Activated gamma-delta T cell (primary cell): ENCODE results near the gene PSG4.
"Not testable (repeated sequence)": the region's sequence is repeated elsewhere in the genome, so short reads cannot be mapped to it uniquely, and the experiment has no call there.

Source experiments
- DNase-seq: peaks from one replicate; lab custom pipeline; 2025; lab: John Stamatoyannopoulos, UW

PSG4 gene

DNA sequence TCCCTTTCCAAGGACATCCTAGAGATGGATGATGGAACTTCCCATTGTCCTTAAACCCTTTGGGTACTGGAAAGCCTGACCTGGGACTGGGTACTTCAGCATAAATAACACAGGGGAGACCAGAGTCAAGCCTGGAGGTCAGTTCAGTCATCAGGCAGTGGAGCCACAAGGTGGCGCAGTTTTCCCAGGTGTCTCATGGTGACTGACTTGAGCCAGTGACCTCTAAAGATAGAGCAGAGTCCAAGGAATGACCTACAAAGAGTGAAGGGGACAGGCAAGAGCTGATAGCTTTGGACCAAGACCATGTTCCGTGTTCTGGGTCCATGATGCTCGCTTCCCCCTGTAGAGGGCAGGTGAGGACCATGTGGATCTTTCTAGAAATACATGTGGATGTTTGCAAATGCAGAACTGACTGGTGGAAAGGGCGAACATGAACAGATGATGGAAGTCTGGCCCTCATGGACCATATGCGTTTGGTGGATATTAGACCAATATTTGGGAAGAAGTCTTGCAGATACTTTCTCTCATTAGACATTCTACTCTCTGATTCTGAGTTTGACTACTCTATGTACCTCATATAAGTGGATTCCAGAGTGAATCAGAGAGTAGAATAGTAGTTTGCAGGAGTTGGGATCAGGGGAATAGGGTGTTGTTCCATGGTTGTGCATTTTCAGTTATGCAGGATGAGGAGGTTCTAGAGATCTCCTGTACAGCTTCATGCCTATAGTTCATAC, 6.6 kb downstream of the PSG4 start:
- DNase-seq: not testable (repeated sequence)

DNA sequence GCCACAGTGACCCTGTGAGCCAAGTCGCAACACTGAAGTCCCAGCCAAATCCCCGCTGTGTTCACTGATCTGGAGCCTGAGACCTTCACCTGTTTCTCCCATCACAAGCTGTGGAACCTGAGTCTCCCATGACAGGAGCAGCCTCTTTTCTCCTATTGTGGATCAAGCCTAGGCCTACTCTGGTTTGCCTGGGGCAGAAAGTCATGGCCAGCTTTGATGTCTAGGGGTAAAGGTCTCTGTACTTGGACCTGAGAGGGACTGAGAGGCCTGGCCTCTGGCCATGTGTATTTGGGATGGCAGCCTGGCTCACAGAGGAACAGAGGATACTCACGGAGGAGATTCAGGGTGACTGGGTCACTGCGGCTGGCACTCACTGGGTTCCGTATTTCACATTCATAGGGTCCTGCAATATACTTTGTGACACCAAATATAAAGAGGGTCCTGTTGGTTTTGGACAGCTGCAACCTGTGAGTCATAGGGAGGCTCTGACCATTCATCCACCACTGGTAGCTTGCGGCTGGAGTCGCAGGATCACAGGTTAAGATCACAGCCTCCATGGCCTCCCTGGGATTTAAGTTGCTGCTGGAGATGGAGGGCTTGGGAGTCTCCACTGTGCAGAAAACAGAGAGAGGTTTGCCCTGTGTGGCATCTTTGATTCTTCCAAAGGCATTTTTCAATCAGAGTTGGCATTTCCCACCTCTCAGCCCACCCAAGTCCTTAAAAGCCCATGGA, 7.6 kb downstream of the PSG4 start:
- DNase-seq: not testable (repeated sequence)

DNA sequence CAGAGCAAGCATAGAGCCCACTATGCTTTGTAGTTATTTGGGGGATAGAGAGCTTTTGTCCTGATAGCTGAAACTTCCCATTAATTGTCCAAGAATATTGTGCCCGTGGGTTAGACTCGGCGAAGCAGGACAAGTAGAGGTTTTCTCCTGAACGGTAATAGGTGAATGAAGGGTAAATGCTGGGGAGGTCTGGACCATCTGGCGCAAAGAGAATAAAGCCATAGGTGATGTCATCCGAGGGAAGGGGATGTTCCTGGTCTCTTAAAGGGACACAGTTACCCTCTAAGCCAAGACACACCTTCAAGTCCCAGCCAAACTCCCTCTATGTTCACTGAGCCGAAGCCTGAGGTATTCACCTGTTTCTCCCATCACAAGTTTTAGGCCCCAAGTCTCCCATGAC, 11.0 kb downstream of the PSG4 start:
- not testable (repeated sequence) for DNase-seq

DNA sequence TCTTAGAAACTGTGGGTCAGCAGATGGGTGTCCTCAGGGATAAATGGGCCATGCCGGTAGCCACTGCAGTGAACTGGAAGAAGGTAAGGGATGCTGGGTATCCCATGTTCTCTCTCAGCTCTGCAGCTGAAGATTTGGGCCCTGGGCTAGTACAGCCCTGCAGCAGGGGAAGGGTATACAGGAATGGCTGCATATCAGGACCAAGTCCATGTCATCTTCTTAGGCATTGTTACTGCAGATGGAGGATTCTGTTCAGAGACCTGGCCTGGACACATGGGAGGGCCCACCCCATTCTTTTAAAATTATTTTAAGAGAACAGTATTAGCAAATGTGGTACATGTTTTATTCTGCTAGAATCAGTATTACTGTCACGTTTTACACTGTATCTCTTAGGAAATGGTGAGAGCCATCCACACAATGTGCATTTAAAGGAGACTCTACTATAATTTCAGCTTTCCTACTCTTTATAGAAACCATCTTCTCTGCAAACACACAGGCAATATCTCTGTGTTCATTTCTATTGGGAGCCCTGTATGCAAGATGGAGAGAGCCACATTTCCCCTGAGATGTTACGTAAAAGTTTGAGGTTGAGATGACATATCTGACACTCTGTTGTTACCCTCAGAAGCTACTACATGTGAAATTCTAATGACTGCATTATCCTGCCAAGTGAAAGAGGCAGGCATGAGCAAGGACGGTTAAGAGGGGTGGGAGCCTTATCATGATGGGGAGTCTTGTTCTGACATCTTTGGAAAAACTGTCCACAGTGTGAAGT, 12.9 kb downstream of the PSG4 start:
- not testable (repeated sequence) for DNase-seq

DNA sequence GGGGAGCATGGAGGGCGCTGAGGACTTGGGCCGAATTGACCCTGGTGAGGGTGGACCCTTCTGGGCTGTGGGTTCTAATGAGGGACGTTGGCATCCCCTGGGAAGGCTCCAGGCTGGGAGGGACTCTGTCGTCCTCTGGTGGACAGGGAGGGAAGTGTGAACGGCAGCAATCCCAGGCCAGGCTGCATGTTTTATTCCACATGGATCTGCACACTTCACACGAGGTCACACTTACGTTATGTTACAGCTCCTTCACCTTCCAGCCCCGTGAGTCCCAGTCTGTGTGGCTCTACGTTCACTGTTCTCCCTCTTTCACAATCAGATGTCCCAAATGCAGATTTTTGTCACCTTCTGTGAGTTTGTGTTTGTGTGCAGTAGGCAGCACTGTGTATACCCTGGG, 17.3 kb downstream of the PSG4 start:
- DNase-seq: not testable (repeated sequence)

DNA sequence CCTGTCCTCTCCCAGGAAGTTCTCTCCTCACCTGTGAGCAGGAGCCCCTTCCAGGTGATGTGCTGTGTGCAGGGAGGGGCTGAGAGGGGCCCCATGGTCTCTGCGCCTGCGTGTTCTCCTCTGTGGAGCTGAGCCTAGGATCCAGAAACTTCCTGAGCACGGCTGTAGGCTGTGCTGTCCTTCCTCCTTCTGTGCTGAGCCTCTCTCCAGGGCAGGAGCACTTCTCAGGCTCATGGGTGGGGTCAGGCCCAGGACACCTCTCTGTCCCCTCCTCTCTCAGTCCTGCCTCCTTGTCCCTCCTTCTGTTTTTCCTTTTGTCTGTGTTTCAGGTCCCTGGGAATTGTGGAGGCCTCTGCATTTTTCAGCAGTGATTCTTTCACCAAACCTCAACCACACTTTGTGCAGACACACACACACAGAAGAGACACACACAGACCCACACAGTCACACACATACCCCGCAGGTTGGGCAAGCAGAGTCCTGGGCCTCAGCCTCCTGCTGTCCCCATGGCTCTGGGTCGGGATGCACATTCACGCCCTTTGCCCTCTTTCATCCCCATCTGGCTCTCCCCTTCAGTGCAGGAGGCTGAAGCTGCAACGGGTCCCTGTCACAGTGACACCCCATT, 19.0 kb downstream of the PSG4 start, which contains the start of gene PSG5:
Gene PSG5, minus strand, starts transcription at position 226 of the 625 bp plus-strand sequence. Its CDS starts 131 bp downstream, at position 95.
- DNase-seq: not testable (repeated sequence)

DNA sequence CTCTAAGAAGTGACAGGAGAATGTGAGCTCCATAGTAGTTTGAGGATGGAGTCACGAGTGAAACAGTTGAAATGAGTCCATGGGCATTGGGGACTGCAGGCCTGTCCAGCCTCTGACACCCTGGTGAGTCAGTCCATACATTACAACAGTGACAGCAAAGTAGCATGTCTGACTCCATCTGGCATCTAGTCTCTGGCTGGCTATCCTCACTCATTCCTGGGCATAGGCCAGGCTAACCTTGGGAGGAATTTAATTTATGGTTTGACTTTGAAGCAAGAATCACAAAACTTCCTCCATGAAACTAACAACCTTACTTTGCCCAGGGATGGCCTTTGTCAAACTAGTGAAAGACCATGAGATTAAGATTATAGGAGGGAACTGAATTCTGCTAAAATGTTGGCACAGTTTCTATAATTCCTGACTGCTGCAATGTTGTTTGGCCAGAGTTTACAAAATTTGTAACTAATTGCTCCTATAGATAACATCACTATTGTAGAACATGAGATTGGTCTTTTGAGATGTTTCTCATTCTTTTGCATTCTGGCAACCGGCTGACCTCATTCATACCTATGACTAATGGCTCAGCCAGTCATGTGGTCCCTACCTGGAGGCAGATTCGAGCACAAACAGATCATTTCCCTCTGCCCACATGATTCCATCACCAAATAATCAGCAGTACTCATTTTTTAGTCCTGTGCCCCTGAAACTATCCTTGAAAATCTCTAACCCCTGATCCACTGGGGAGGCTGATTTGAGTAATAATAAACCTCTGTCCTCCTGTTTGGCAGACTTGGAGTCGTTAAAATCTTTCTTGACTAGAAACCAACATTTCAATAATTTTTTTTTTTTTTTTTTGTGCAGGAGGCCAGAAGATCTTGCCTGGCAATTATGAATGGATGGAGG, 23.3 kb downstream of the PSG4 start:
- not testable (repeated sequence) for DNase-seq

DNA sequence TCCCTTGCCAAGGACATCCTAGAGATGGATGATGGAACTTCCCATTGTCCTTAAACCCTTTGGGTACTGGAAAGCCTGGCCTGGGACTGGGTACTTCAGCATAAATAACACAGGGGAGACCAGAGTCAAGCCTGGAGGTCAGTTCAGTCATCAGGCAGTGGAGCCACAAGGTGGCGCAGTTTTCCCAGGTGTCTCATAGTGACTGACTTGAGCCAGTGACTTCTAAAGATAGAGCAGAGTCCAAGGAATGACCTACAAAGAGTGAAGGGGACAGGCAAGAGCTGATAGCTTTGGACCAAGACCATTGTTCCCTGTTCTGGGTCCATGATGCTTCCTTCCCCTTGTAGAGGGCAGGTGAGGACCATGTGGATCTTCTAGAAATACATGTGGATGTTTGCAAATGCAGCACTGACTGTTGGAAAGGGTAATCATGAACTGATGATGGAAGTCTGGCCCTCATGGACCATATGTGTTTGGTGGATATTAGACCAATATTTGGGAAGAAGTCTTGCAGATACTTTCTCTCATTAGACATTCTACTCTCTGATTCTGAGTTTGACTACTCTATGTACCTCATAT, 25.8 kb downstream of the PSG4 start:
- not testable (repeated sequence) for DNase-seq

DNA sequence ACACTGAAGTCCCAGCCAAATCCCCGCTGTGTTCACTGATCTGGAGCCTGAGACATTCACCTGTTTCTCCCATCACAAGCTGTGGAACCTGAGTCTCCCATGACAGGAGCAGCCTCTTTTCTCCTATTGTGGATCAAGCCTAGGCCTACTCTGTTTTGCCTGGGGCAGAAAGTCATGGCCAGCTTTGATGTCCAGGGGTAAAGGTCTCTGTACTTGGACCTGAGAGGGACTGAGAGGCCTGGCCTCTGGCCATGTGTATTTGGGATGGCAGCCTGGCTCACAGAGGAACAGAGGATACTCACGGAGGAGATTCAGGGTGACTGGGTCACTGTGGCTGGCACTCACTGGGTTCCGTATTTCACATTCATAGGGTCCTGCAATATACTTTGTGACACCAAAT, 26.9 kb downstream of the PSG4 start:
- DNase-seq: not testable (repeated sequence)

DNA sequence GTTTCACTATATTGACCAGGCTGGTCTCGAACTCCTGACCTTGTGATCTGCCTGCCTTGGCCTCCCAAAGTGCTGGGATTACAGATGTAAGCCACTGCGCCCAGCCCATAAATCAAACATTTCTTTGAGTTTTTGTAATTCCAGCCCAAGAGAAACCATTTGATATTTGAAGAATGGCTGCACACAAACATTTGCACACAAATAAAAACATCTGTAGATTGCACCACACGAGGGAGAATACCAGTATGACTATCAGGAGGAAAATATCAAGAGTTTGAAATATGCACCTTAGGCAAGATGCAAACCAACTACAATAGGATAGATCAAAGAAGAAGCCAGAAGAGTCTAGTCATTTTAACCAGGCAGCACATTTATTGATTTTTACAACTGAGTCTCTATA, 39.5 kb downstream of the PSG4 start:
- DNase-seq: not testable (repeated sequence)

DNA sequence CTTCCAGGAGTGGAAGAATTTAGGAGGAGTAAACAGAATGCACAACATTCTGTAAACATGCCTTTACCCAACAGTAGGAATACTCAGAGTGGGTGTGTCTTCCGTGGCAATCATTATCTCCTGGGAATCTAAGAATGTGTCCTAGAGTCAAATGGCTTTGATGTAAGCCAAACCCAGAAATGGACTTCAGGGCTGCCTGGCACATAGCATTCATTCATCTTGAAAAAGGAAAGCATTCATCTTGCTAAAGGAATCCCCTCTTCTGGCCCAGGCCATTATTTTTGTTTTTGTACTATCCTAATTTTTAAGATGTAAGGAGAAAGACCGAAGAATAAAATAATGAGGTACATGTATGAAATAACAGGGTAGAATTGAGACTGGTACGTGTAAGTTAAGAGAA, 42.3 kb downstream of the PSG4 start:
- not testable (repeated sequence) for DNase-seq

DNA sequence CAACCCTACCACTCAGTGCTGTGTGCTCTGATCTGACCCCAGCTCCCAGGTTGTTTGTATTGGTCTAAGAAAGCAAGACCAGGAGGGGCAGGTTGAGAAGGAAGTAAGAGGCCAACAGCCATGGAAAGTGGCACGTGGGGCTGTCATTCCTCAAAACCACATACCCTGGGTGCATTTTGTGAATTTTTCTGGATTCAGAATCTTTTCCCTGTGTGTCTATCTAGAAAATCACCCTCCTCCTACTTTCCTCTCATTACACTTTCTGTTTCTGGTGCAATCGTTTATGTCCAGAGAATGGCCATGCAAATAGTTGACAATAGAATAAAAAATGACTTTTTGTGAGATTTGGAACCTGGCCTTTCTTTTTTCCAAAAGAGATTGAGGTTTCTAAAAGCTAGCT, 43.2 kb downstream of the PSG4 start:
- DNase-seq: not testable (repeated sequence)

DNA sequence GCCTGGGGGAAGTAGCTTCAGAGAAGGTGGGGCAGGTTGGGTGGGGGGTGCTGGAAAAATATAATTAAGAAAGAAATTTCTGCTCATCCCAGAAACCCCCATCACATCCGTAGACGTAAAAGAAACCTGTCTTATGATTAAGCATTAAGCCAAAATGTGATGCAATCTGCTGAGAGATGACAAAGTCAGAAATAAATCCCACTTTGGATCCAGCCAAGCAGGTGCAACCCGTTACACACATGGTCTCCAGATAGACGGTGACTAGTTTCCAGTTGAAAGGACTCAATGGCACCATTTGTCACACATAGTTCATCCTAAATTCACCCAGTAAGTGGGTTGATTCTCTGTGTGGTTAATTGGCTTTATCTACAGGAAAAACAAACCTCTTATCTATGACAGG, 53.2 kb downstream of the PSG4 start:
- no peak for DNase-seq

DNA sequence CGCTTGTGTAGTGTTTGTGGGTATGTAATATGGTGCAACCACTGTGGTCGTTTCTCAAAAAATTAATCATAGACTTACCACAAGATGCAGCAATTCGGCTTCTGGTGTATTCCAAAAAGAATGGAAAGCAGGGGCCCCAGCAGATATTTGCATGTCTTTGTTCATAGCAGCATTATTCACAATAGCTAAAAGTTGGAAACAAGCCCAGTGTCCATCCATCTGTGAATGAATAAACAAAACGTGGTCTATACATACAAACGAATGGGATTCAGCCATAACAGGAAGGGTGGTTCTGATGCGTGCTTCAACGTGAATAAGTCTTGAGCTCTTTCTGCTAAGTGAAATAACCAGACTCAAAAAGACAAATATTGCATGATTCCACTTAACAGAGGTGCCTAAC, 55.6 kb downstream of the PSG4 start:
- DNase-seq: not testable (repeated sequence)

DNA sequence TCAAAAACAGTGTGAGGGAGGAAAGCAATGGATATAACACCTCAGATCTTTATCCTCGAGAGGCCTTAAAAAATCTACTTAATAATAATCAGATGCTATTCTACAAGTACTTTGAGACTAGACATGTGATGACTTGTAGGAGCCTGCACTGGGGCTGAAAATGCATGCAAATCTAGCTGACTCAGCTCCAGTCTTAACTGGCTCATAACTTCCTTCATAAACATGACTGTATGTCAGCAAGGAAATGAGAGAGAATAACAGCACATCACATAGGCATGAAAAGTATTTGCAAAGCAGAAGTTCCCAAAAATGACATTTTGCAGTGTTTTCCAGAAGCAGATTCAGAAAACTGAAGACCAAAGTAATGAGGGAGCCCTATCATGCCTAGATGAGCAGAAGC, 57.2 kb downstream of the PSG4 start:
- DNase-seq: no peak
